K562 (cell line): ENCODE data around the gene AMN1. TPM values are rescaled to one million over a fixed set of nuclear protein-coding genes. Genes with fewer than 3 reads are reported as not detected.
A peak's percentile ranks its signal among the peaks of the same experiment; 100 is the strongest.

ENCODE experiments used
- ATAC-seq: fragments of 200-7000 bp; cut with Tn5 transposase; 3 replicates; pipeline ENCODE4 v1.9.1; 2020; ENCODE audit warnings: moderate library complexity
- BruUV-seq: library from RNA; stranded (reverse); fragments of 400-500 nt; replicated peaks from 2 replicates; lab custom pipeline; 2021; lab: Mats Ljungman, UMichigan
- CTCF ChIA-PET: fragments of 300-600 bp; formaldehyde crosslinking; extraction: SDS; loops from one replicate; lab custom pipeline; 2021; ENCODE audit warnings: low intra/inter-chr PET ratio; lab: Yijun Ruan, JAX
- POLR2A ChIA-PET: fragments of 300-600, 350-650 bp; sonication (Branson Sonifier 250); formaldehyde crosslinking; extraction: SDS; loops from one replicate; lab custom pipeline; 2021; ENCODE audit warnings: antibody characterized with exemption, inconsistent platforms; lab: Yijun Ruan, JAX
- DNase-seq, 4 experiments: peaks; one replicate each; pipeline versions ENCODE4 v3.0.0 to v3.0.0-alpha.2; 2011 to 2018; ENCODE audit warnings: low spot score in 3 of 4, mixed read lengths in 3 of 4; ENCODE audit errors: extremely low read depth in 1 of 4
- FAIRE-seq: peaks from 2 replicates; lab custom pipeline; 2011; peaks lifted over from hg19 to GRCh38; lab: Jason Lieb, UNC
- H2AFZ ChIP-seq: 2 replicates; pipeline ENCODE4 v1.6.0; 2011; ENCODE audit warnings: low read depth, low read length, control low read depth, inconsistent platforms
- H3K27ac ChIP-seq: fragments of 200-600 bp; 3 replicates; pipeline ENCODE4 v1.8.0; 2011; ENCODE audit warnings: low read depth, mild to moderate bottlenecking, control low read depth, inconsistent platforms, low read length, moderate library complexity, mixed read lengths; ENCODE audit errors: extremely low read depth
- H3K27me3 ChIP-seq, 2 experiments: fragments of 300-600 bp in 1 of 2; 2 replicates in 1 of 2; 3 replicates in 1 of 2; pipeline versions ENCODE4 v1.6.0 to v1.8.0; 2011; ENCODE audit warnings: inconsistent platforms in 2 of 2, low read length in 2 of 2, mild to moderate bottlenecking in 1 of 2, mixed read lengths in 1 of 2, moderate library complexity in 1 of 2; ENCODE audit not compliant: control insufficient read depth in 2 of 2, insufficient read depth in 2 of 2
- H3K36me3 ChIP-seq: fragments of 300-600 bp; 3 replicates; pipeline ENCODE4 v1.8.0; 2011; ENCODE audit warnings: mild to moderate bottlenecking, low read length, inconsistent platforms; ENCODE audit not compliant: control insufficient read depth, insufficient read depth
- H3K4me1 ChIP-seq, 2 experiments: fragments of 200-600 bp in 1 of 2; replicated peaks in 1 of 2; 2 replicates in 1 of 2; 3 replicates in 1 of 2; pipeline versions ENCODE4 v1.5.1 to v1.8.0; 2011; ENCODE audit warnings: inconsistent platforms in 2 of 2, low read length in 2 of 2, mild to moderate bottlenecking in 1 of 2, mixed read lengths in 1 of 2, moderate library complexity in 1 of 2; ENCODE audit not compliant: control insufficient read depth in 2 of 2, insufficient read depth in 2 of 2
- H3K4me2 ChIP-seq: 2 replicates; pipeline ENCODE4 v1.6.1; 2011; ENCODE audit warnings: low read length, control low read depth, inconsistent platforms, mixed read lengths; ENCODE audit not compliant: insufficient read depth
- H3K4me3 ChIP-seq: fragments of 200-600 bp; sonication (generic), shearing (Covaris generic); 2 replicates; pipeline ENCODE4 v1.5.1; 2016; ENCODE audit warnings: control low read depth, inconsistent platforms
- H3K79me2 ChIP-seq: fragments of 200-600 bp; 3 replicates; pipeline ENCODE4 v1.8.0; 2011; ENCODE audit warnings: low read length, inconsistent platforms; ENCODE audit not compliant: control insufficient read depth, insufficient read depth
- H3K9ac ChIP-seq, 2 experiments: 2 replicates each; pipeline versions ENCODE4 v1.6.0 to v1.6.1; 2011; ENCODE audit warnings: low read depth in 2 of 2, low read length in 2 of 2, control low read depth in 1 of 2, inconsistent platforms in 1 of 2, mild to moderate bottlenecking in 1 of 2, mixed read lengths in 1 of 2; ENCODE audit not compliant: insufficient read depth in 1 of 2
- H3K9me1 ChIP-seq: one replicate; pipeline ENCODE4 v1.6.0; 2011; ENCODE audit warnings: inconsistent platforms, mild to moderate bottlenecking, low read length, moderate library complexity; ENCODE audit not compliant: control insufficient read depth, insufficient read depth
- H3K9me3 ChIP-seq: replicated peaks from 2 replicates; pipeline ENCODE4 v1.5.1; 2011; ENCODE audit warnings: low read depth, low read length, inconsistent platforms; ENCODE audit not compliant: control insufficient read depth, insufficient read depth
- H4K20me1 ChIP-seq: replicated peaks from 2 replicates; pipeline ENCODE4 v1.6.1; 2011; ENCODE audit warnings: low read length, inconsistent platforms, mixed read lengths; ENCODE audit not compliant: control insufficient read depth, insufficient read depth
- CHD2 ChIP-seq: IDR thresholded peaks from 2 replicates; pipeline ENCODE4 v1.6.1; 2011; ENCODE audit warnings: low read depth, low read length
- CTBP1 ChIP-seq: fragments of 450-650 bp; IDR thresholded peaks from 2 replicates; pipeline ENCODE4 v1.6.1; 2016; ENCODE audit warnings: borderline replicate concordance
- HCFC1 ChIP-seq: IDR thresholded peaks from 2 replicates; pipeline ENCODE4 v1.6.1; 2012; ENCODE audit warnings: low read depth, low read length, improper control_type of control experiment
- HDGF ChIP-seq: fragments of 450-650 bp; IDR thresholded peaks from 2 replicates; pipeline ENCODE4 v1.6.1; 2016
- NR2C1 ChIP-seq, 2 experiments: fragments of 450-650 bp; IDR thresholded peaks; 2 replicates each; pipeline ENCODE4 v1.6.1; 2017; ENCODE audit warnings: mild to moderate bottlenecking in 2 of 2, antibody characterized with exemption in 1 of 2, inconsistent platforms in 1 of 2, missing compliant biosample characterization in 1 of 2, missing genetic modification characterization in 1 of 2
- SPI1 ChIP-seq: IDR thresholded peaks from 2 replicates; pipeline ENCODE4 v1.6.1; 2011; ENCODE audit warnings: low read depth, low read length, control low read depth, borderline replicate concordance
- ZNF134 ChIP-seq: fragments of 250-450 bp; sonication (Bioruptor Pico); conservative IDR thresholded peaks from 2 replicates; pipeline ENCODE4 v1.4.0; 2020
- WGBS: fragments of 100-300 bp; shearing (Covaris generic); methylation state at CpG from one replicate; pipeline ENCODE4 v1.1.6; 2016; ENCODE audit warnings: low coverage, mixed read lengths; ENCODE audit not compliant: insufficient coverage; ENCODE audit errors: missing lambda C conversion rate; 5-methylcytosine and 5-hydroxymethylcytosine counted together
- in situ Hi-C: fragments of 300-500 bp; cut with MboI; formaldehyde crosslinking; loops from 4 replicates; pipeline ENCODE4 v1.15.0; 2018; ENCODE audit warnings: inconsistent platforms, mixed read lengths
- intact Hi-C: fragments of 100-400 bp; cut with micrococcal nuclease; formaldehyde crosslinking; loops from 2 replicates; pipeline ENCODE4 v1.14.2; 2022
- polyA plus RNA-seq, 8 experiments: library from polyadenylated mRNA; depleted of rRNA in 4 of 8; stranded (reverse) in 5 of 8; unstranded in 3 of 8; fragments of >200 nt; fragmentation: Nextera tagmentation in 2 of 8; fragmentation: Illumina TruSeq in 1 of 8; extraction: Ambion mirVana in 2 of 8; extraction: Trizol in 1 of 8; gene quantifications; 2 replicates each; pipeline versions ENCODE4 v1.2.1 to v1.2.3, GENCODE V29; 2011 to 2014; ENCODE audit warnings: inconsistent platforms in 1 of 8, missing spikeins in 1 of 8
- total RNA-seq, 7 experiments: library from RNA; depleted of rRNA in 6 of 7; stranded (reverse); fragments of >200 nt in 6 of 7; fragmentation: Illumina TruSeq in 2 of 7; extraction: Trizol in 2 of 7; gene quantifications; 2 replicates each; pipeline versions ENCODE4 v1.2.1 to v1.2.3, GENCODE V29; 2011 to 2021; ENCODE audit warnings: low replicate concordance in 1 of 7
- TF ChIP-seq, protein P1 (sequence below): fragments of 250-450 bp; sonication (Bioruptor Pico); IDR thresholded peaks from 2 replicates; pipeline ENCODE4 v1.8.0; 2022; ENCODE audit warnings: moderate library complexity, mild to moderate bottlenecking, inconsistent platforms

AMN1 gene
- total and polyA plus RNA-seq, 9 of the 15 experiments (the other 6 are each of a cell fraction or from before 2014, with no cell fraction given): 5.2 to 27.6 (median 13.0) TPM

DNA sequence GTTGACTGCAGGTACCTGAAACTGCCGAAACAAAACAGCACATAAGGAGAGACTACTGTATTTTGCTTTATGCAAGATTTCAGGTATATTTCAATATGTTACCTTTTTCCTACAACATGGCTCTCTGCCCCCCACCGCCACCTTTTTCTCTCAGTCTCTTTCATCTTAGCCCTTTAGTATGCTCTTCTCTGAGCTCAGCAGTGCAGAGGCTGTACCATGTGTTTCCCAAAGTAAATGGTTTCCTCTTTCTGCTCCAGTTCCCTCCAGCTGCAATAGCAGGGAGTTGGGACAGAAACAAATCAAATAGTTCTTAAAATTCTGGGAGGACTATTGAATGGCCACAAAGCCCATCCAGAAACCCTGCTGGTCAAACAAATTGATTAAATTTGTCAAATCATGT is 4.3 kb downstream of the AMN1 start:
- Histone ChIP-seq H3K4me2 (no peak overlapping the region), H3K9ac (0 out of 4 replicates have a peak overlapping the region, but pooled peaks of 1 of the 2 experiments have one; percentile 4), H3K36me3 (no peaks in the 10 kb centered on the region), H4K20me1 (no peaks in the 10 kb centered on the region), H3K4me1 (peaks cover 18 to 44% of the 10 kb centered on the region in 2 experiments), H3K9me3 (no peaks in the 10 kb centered on the region), H3K27me3 (no peaks in the 10 kb centered on the region), H3K4me3 (no peak overlapping the region), H3K79me2 (peaks cover 67% of the 10 kb centered on the region), H3K27ac (no peak overlapping the region), H2AFZ (no peak overlapping the region), H3K9me1 (no peaks in the 10 kb centered on the region)
- ChIA-PET CTCF (no interaction called here), POLR2A (interaction anchor here (0.6 to 7.7 kb wide), 2 partner anchors 8 to 30 kb away, joined by 3 to 85 read pairs; no protein-coding TSS in a partner anchor)
- TF ChIP-seq SPI1: peak; percentile 39; the same call in 1 of the 2 replicates
- no peak for TF ChIP-seq CHD2
- no peak for TF ChIP-seq ZNF134 (CRISPR knock-in tag)
- TF ChIP-seq HDGF: no peak
- no peak for FAIRE-seq
- BruUV-seq: no TSS peak
- in situ Hi-C loops: no loop called here
- intact Hi-C loops: no loop called here
- WGBS: 69% methylated on average over 2 of the region's 2 CpGs
- DNase-seq: no peak
- ATAC-seq: no peak

DNA sequence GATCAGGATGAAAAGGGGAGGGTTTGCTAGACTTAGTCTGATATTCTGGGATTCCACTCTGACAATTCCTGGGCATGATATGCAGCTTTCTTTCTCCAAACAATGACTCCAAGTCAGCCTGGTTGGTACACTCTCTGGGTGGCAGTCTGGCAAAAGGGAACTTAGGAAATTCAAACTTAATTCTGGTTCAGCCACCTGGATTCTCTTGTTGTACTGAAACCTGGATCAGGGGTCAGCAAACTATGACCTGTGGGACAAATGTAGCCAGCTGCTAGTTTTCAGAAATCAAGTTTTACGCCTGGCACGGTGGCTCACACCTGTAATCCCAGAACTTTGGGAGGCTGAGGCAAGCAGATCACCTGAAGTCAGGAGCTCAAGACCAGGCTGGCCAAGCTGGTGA is 6.2 kb downstream of the AMN1 start:
- DNase-seq (no peak), FAIRE-seq (no peak), ATAC-seq (no peak)
- H3K9me3 ChIP-seq: no peaks in the 10 kb centered on the region
- TF ChIP-seq HCFC1: no peak
- TF ChIP-seq, protein P1, sequence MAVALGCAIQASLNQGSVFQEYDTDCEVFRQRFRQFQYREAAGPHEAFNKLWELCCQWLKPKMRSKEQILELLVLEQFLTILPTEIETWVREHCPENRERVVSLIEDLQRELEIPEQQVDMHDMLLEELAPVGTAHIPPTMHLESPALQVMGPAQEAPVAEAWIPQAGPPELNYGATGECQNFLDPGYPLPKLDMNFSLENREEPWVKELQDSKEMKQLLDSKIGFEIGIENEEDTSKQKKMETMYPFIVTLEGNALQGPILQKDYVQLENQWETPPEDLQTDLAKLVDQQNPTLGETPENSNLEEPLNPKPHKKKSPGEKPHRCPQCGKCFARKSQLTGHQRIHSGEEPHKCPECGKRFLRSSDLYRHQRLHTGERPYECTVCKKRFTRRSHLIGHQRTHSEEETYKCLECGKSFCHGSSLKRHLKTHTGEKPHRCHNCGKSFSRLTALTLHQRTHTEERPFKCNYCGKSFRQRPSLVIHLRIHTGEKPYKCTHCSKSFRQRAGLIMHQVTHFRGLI: no peak
- TF ChIP-seq NR2C1 (IDR thresholded peaks at IDR 0.05): no peak
- TF ChIP-seq NR2C1 (tag; IDR thresholded peaks at IDR 0.05): peak; percentile 8; the same call in 1 of the 2 replicates
- no peak for TF ChIP-seq CTBP1
- CTCF ChIA-PET: no interaction called here
- peak overlapping the region; percentile 52; the same call in 1 of the 2 replicates for H2AFZ ChIP-seq
- no peaks in the 10 kb centered on the region for H3K36me3 ChIP-seq
- intact Hi-C loops: no loop called here
- BruUV-seq: no TSS peak
- peaks cover 72% of the 10 kb centered on the region for H3K79me2 ChIP-seq
- H3K27ac ChIP-seq: peak overlapping the region; percentile 77; the same call in 2 of the 3 replicates
- POLR2A ChIA-PET: interaction anchor here (1.1 to 7.7 kb wide), 2 partner anchors 6 to 24 kb away, joined by 4 to 85 read pairs; no protein-coding TSS in a partner anchor
- 76% methylated on average over 2 of the region's 2 CpGs for WGBS
- H3K4me2 ChIP-seq: peak overlapping the region; percentile 47; the same call in 1 of the 2 replicates
- in situ Hi-C loops: no loop called here
- no peak overlapping the region for H3K4me3 ChIP-seq
- H3K27me3 ChIP-seq: no peaks in the 10 kb centered on the region
- H3K9me1 ChIP-seq: no peaks in the 10 kb centered on the region
- peaks cover 19 to 46% of the 10 kb centered on the region in 2 experiments for H3K4me1 ChIP-seq
- peak overlapping the region in 1 of 2 experiments; percentile 52; a peak in 1 of 4 replicates for H3K9ac ChIP-seq
- H4K20me1 ChIP-seq: no peaks in the 10 kb centered on the region
